KOPT-K1 (cell line): Measurements from ENCODE around the gene SNRNP70.

Source experiments
- H3K27ac ChIP-seq: fragments of 200-600 bp; sonication (generic); 2 replicates; pipeline ENCODE4 v1.5.1; 2016; ENCODE audit warnings: antibody characterized with exemption, mild to moderate bottlenecking, low read depth, low read length; ENCODE audit not compliant: poor library complexity, severe bottlenecking
- H3K36me3 ChIP-seq: fragments of 200-600 bp; sonication (generic); 2 replicates; pipeline ENCODE4 v1.5.1; 2017; ENCODE audit warnings: antibody characterized with exemption, mild to moderate bottlenecking, low read length, moderate library complexity; ENCODE audit not compliant: insufficient read depth
- H3K9me3 ChIP-seq: fragments of 200-600 bp; sonication (generic); 2 replicates; pipeline ENCODE4 v1.5.1; 2017; ENCODE audit warnings: antibody characterized with exemption, low read length, mild to moderate bottlenecking; ENCODE audit not compliant: insufficient read depth, poor library complexity, severe bottlenecking

SNRNP70 gene

DNA sequence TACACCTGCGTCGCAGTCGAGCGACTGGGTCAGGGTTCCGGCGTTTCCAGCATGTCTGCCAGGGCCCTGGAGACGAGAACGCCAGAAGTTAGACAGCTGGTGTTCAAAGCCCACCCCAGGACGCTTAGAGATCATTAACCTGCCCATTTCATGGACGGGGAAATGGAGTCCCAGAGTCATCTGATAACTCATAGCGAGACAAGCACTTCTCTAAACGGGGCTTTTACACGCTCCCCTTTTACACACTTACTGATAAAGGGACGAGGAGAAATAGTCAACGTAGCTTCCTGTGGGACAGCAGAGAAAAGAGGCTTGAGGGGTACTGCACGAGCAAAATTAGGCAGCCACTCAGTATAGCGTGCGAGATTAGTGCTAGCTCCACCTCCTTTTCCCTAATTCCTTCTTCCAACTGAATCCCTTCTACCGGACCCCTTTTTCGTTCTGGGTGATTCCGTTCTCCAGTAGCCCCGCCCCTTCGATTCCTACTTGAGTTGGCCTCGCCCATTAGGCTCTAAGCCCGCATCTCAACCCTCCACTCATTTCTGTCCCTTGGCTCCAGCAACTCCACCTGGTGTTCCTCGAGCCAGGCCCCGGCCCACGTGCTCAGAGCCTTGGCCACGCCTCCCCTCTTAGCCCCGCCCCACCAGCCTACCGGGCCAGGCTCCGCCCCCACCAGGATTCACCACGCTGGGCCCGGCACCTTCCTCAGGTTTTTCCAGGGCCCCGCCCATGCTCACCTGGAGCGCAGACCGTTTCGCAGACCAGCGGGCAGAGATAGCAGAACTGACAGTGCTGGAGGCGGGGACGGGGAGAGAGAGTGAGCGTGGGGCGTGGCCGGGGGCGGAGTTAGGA lies 66.2 kb downstream of the SNRNP70 start:
- Histone ChIP-seq H3K9me3 (no peaks in the 10 kb centered on the region), H3K36me3 (no peaks in the 10 kb centered on the region), H3K27ac (no peak overlapping the region)

DNA sequence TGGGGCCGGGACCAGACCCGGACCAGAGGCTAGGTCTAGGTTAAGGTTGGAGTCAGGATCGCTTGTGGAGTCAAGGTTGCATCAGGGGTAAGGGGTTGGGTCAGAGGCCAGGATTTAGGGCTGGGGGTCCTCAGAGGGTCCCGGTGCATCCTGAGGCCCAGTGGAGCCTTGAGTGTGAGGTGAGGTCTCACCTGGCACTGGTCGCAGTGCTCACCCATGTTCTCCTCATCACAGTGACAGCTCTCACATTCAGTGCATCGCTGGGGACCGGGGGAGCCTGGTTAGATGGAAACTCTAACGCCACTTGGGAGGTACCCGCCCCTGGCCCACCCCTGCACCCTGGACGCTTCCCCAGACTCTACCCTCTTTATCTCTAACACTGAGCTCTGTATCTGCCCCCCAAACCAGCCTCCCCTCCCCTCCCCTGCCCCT lies 66.9 kb downstream of the SNRNP70 start:
- Histone ChIP-seq H3K27ac (no peak overlapping the region), H3K36me3 (no peaks in the 10 kb centered on the region), H3K9me3 (no peaks in the 10 kb centered on the region)

DNA sequence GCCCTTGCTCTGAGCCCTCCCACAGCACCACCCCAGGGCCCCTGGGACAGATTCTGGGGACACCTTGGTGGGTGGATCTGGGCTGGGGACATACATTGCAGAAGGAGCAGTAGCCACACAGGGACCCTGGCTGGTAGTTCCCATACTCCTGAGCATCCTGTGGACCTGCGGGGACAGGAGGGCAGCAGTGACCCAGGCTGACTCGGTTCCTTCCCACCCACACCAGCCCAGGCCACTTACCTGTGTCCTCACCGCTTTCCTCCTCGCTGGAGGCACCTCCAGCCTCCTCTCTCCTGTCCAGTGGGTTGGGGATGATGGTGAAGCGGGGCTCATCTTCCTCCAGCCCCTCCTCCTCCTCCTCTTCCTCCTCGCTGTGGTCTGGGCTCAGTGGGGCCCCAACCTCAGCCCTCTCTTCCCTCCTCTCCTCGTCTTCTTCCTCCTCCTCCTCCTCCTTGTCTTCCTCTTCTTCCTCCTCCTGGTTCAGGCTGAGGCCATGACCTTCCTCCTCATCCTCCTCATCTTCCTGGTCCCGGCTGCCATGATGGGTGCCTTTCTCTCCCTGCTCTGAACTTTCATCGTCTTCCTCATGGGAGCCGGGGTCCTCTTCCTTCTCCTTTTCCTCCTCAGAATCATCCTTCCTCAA lies 68.0 kb downstream of the SNRNP70 start:
- H3K27ac ChIP-seq: no peak overlapping the region
- no peaks in the 10 kb centered on the region for H3K36me3 ChIP-seq
- H3K9me3 ChIP-seq: no peaks in the 10 kb centered on the region

DNA sequence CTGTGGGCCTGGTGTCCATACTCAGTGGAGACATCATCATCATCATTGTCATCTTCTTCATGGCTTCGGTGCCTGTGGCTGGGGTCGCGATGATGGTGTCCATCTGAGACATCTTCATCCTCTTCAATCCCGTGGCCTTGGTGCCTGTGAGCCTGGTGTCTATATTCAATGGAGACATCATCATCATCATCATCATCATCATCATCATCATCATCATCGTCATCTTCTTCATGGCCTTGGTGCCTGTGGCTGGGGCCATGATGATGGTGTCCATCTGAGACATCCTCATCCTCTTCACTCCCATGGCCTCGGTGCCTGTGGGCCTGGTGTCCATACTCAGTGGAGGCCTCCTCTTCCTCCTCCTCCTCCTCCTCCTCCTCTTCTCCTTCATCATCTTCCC lies 69.0 kb downstream of the SNRNP70 start:
- H3K36me3 ChIP-seq: no peaks in the 10 kb centered on the region
- no peak overlapping the region for H3K27ac ChIP-seq
- H3K9me3 ChIP-seq: no peaks in the 10 kb centered on the region

DNA sequence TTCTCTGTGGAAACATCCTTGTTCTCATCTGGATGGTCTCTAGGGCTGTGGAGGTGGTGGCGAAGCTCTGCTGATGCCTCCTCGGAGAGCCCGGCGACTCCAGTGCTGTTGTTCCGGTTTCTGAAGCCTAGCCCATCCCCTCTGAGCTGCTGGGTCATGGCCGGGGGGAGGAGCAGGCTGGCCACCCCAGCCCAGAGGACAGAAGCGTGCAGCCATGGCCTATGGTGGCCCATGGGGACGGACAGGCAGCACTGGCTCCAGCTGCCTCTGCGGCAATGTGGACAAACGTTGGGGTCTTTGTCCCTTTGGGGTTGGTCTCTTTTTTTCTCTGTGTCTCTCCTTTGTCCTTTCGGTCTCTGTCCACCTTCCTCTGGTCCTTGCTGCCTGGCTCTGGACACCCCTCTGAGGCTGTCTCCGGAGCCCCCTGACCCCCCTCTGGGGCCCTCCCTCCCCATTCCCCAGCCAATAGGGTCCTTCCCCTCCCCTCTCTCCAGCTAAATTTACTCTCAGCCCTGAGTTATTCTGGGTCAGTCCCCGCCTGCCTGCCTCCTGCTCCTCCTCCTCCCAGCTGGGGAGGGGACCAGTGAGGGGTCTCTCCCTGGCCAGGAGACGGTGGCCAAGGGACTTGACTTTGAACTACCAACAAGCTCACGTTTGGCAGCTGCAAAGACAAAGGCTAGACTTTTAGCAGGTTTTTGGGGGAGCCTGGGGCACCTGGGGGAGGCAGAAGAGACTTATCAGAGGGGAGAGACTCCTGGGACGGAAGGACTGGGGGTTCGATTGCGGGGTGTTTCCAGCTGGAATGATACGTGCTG lies 70.0 kb downstream of the SNRNP70 start, which contains the start of gene HRC:
Gene HRC, minus strand, starts transcription at position 392 of the 815 bp plus-strand sequence. Its CDS starts 159 bp downstream, at position 233.
- Histone ChIP-seq H3K36me3 (no peaks in the 10 kb centered on the region), H3K27ac (no peak within 1 kb of the TSS), H3K9me3 (no peaks in the 10 kb centered on the region)

DNA sequence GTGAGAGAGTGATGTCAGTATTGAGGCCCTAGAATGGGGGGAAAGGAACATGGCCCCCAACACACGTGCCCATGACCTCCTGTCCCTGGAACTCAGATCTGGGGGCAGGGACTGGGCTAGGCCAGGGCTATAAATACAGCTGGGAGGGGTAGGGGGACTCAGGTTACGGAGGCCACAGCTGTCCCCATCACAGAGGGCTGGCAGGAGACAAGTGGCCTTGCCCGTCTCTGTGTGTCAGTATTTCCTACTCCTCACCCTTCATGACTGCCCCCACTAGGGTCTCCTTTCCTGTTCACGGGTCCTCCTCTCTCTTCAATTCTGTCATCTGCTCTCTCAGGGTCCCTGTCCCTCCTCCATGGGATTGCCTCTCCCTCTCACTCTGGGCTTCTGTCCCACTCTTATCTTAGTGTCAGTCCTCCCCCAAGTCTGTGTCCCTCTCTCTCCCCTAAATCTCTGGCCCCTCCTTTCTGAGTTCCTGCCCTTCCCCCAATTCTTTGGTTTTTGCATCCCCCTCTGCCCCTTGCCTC lies 70.6 kb downstream of the SNRNP70 start:
- Histone ChIP-seq H3K36me3 (no peaks in the 10 kb centered on the region), H3K9me3 (no peaks in the 10 kb centered on the region), H3K27ac (no peak overlapping the region)

DNA sequence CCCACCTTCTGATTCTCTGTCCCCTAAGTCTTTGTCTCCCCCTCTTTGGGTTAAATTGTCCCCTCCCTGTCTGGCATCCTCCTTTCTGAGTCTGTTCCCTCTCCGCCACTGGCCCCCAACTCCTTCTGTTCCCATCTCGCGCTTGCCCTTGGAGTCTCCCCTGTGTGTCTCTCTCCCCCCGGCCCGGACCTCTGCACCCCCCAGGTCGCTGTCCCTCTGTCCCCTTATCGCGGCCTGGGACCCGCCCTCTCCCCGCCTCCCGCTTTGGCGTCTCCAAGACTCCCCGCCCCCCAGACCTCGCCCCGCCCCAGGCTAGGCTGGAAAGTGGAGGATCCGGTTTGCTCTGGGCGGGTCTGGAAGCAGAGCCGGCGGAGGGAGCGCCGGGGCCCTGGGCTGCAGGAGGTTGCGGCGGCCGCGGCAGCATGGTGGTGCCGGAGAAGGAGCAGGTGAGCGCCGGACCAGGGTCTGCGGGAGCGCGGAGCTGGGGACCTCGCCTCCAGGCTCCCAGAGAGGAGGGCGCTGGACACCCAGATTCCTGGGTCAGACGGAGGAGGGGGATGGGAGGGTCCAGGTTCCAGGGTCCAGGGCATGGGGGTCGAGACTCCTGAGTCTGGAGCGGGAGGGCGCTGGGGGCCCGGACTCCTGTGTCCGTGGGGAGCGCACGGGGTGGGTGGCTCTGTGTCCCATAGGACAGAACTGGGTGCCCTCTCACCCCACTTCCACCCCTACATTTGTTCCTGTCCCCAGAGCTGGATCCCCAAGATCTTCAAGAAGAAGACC lies 72.4 kb downstream of the SNRNP70 start, which contains the start of gene TRPM4:
Gene TRPM4, plus strand, starts transcription at position 348 of the 780 bp plus-strand sequence. Its CDS starts 75 bp downstream, at position 423.
- no peak within 1 kb of the TSS for H3K27ac ChIP-seq
- no peaks in the 10 kb centered on the region for H3K36me3 ChIP-seq
- no peaks in the 10 kb centered on the region for H3K9me3 ChIP-seq
